KG1 (cell line): ENCODE results near the gene HASPIN.

Experiments
- DNase-seq: peaks from one replicate; lab custom pipeline; 2025; lab: John Stamatoyannopoulos, UW

HASPIN gene

GRCh38 chr17:3738562-3739295 is 15.0 kb downstream of the HASPIN start:
- no peak for DNase-seq

- no peak for DNase-seq
These were observed 15.9 kb downstream of the HASPIN start for GRCh38 chr17:3739422-3740124.

- no peak for DNase-seq
These were observed 16.9 kb downstream of the HASPIN start for GRCh38 chr17:3740611-3741073.

- no peak for DNase-seq
These were observed 20.3 kb downstream of the HASPIN start for GRCh38 chr17:3744014-3744413.

- DNase-seq = no peak
These were observed 21.4 kb downstream of the HASPIN start for GRCh38 chr17:3745071-3745470.

- DNase-seq = no peak
These were observed 24.1 kb downstream of the HASPIN start for GRCh38 chr17:3747805-3748204.

- no peak for DNase-seq
These were observed 24.9 kb downstream of the HASPIN start for GRCh38 chr17:3748576-3748975.

- DNase-seq = no peak
These were observed 26.6 kb downstream of the HASPIN start for GRCh38 chr17:3750296-3750695.

- DNase-seq = no peak
These were observed 27.2 kb downstream of the HASPIN start for GRCh38 chr17:3750926-3751325.

GRCh38 chr17:3751836-3752235 is 28.1 kb downstream of the HASPIN start:
- no peak for DNase-seq

- no peak for DNase-seq
These were observed 29.9 kb downstream of the HASPIN start for GRCh38 chr17:3753624-3754023.

GRCh38 chr17:3754066-3754457 is 30.4 kb downstream of the HASPIN start:
- no peak for DNase-seq

- DNase-seq = no peak
These were observed 31.0 kb downstream of the HASPIN start for GRCh38 chr17:3754458-3755334.

- DNase-seq = no peak
These were observed 31.8 kb downstream of the HASPIN start for GRCh38 chr17:3755335-3756030.

- no peak for DNase-seq
These were observed 36.0 kb downstream of the HASPIN start for GRCh38 chr17:3759597-3760216.

- no peak for DNase-seq
These were observed 37.6 kb downstream of the HASPIN start for GRCh38 chr17:3761036-3761917.

GRCh38 chr17:3761918-3762380 is 38.2 kb downstream of the HASPIN start:
- no peak for DNase-seq

- no peak for DNase-seq
These were observed 39.4 kb downstream of the HASPIN start for GRCh38 chr17:3762922-3763776.

GRCh38 chr17:3763777-3764170 is 40.1 kb downstream of the HASPIN start:
- no peak for DNase-seq
